Cardiac fibroblast (primary cell): ENCODE measurements around the gene CHSY1.

Experiments
- DNase-seq, 2 donors: peaks; one replicate each; pipeline versions ENCODE4 v3.0.0 to v3.0.0-alpha.2; 2010; ENCODE audit warnings: low read depth in 2 of 2
- H3K4me3 ChIP-seq, 2 donors: replicated peaks in 1 of 2; 1 replicate in 1 of 2; 2 replicates in 1 of 2; pipeline ENCODE4 v1.5.1; 2011; ENCODE audit warnings: low read depth in 2 of 2, low read length in 2 of 2, mild to moderate bottlenecking in 2 of 2, moderate library complexity in 1 of 2
- TF ChIP-seq, protein P1 (sequence below): IDR thresholded peaks from one replicate; pipeline ENCODE4 v1.5.1; 2011; ENCODE audit warnings: low read depth, mild to moderate bottlenecking, low read length, inconsistent platforms

Gene CHSY1

DNA sequence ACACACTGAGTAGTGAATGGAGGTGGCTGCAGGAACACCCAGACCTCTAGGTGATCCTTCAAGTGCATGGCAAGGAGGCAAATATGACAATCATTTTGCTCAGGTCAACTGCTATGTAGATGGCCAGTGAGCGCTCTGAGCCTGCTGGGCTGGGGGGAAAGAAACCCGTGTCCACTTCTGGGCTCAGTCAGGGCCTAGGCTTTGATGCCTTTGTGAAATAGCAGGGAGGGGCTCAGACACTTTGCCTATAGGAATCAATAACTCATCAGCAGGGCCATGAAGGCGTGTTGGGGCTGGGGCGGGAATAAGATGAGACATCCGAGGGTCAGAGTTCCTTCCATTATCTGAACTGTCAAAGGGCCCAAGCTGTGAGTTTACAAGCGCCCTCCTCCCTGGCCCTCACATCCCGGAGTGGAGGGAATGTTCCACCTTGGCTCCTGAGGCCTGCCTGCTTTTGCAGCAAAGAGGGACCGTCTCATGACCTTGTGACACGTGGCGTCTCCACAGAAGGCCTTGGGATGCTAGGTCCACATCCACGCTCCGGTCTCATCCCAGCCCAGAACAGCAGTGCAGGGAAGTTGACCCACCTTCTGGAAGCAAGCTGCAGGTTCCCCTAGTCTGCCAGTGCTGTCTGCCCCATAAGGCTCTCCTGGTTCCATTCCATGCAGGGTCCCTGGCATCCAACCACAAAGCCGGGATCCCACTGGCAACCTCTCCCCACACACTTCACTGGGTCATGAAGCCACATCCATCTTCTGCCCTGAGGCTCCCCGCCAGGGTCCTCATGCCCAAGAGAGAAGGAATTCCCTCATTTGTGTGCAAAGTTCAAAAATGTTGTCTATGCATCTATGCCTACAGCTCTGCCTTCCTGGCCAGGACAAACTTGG, 78.4 kb downstream of the CHSY1 start:
- TF ChIP-seq, protein P1, sequence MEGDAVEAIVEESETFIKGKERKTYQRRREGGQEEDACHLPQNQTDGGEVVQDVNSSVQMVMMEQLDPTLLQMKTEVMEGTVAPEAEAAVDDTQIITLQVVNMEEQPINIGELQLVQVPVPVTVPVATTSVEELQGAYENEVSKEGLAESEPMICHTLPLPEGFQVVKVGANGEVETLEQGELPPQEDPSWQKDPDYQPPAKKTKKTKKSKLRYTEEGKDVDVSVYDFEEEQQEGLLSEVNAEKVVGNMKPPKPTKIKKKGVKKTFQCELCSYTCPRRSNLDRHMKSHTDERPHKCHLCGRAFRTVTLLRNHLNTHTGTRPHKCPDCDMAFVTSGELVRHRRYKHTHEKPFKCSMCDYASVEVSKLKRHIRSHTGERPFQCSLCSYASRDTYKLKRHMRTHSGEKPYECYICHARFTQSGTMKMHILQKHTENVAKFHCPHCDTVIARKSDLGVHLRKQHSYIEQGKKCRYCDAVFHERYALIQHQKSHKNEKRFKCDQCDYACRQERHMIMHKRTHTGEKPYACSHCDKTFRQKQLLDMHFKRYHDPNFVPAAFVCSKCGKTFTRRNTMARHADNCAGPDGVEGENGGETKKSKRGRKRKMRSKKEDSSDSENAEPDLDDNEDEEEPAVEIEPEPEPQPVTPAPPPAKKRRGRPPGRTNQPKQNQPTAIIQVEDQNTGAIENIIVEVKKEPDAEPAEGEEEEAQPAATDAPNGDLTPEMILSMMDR = no peak
- DNase-seq = no peak
- no peak overlapping the region for H3K4me3 ChIP-seq

DNA sequence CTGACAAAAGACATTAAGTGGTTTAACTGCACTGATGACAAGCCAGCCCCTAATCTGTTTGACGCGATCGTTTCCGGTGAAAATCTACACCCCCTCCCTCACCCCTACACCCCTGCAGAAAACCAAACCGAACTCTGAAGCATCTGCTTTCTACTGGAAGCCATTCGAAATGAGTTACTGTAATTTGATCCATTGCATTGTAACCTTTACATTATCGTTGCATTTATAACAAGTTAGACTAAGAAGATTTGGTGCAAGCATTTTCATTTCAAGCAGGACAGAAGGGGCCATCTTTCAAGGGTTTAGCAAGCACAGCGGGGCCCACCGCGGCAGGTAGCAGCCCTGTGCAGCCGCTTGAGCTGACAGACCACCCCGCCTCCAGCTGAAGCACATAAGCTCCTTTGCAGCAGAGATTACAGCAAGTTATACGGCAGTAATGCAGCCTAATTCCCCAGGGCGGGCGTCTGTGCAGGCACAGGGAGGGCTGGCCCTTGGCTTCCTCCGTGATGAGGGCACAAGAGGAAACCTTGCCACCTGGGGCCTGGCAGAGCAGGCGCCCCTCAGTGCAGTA, 79.3 kb downstream of the CHSY1 start:
- TF ChIP-seq, protein P1 = no peak
- DNase-seq = peak in 1 of 2 donors; percentile 50
- H3K4me3 ChIP-seq = no peak overlapping the region

DNA sequence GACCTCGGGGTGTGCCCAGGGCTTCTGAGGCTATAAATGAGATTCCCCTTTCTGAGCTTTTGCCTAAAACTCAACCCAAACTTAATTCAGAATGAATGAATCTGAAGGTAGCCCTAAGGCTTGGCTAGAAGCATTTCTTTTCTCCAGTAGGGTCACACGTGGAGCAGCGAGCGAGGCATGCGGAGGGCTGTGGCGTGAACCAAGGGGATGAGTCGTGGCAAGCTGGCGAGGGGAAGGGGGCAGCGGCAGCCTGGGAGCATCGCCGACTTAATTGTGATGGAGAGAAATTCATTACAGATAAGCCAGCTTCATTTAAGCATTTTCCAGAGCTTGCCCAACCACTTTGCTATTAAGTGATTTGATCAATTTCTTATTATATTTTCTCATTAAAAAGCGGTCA, 79.9 kb downstream of the CHSY1 start:
- DNase-seq = no peak
- TF ChIP-seq, protein P1 = no peak
- H3K4me3 ChIP-seq = no peak overlapping the region

DNA sequence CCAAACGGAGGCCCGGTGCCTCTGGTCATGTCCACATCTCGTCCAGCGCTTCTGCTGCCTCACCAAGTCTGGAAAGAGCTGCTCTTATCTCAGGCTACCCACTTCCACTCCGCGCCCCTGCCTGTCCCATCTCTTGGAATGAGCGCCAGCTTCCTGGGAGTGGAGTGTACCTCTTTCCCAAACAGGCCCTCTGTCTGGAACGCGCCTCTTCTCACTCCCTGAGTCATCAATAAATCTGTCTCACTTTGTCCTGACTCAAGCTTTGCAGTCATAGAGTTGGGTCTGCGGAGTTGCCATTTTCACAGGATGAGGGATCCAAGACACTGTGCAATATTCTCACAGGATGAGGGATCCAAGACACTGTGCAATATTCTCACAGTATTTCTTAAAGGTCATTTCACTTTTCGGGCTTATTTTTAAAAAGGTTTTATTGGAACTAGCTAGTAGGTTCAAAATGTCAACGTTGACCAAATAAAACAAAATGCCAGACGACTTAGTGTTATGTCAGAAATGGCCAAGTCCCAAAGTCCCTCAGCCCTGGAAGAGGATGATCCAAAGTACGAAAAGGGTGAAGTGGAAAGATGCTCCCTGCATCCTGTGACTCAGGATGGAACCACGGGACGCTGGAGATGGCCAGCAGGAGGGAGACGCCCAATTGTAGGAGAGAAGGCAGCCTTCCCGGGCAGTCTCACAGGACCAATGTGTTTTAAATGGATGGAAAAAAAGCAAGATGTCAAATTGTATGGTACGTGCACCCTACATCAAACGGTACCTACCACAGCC, 81.1 kb downstream of the CHSY1 start:
- H3K4me3 ChIP-seq = no peak overlapping the region
- TF ChIP-seq, protein P1 = no peak
- DNase-seq = peak; percentile 69 to 93

DNA sequence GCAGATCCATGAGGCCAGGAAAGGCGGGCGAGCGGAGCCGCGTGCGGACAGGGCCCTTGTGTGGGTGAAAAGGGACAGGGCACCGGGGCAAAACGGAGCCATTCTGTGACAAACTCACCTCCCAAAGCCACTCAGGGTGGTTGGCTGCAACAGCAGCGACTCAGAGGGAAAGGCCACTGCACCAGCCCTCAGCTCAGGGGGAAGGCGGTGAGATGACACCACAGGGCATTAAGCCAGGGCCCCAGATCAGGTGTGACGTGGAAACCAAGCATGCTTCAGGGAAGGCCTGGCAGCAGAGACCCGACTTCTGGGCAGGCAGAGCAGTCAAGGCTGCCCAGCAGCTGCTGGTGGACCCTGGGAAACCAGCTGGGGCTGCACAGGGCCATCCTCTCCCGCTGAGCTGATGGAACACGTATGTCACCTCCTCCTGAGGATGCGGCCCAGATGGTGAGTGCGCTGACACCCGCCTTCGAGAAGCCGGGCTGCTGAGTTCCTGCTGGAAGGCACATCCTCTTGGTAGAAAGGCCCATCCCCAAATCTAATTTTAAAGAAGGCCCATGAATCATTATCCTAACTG, 82.3 kb downstream of the CHSY1 start:
- H3K4me3 ChIP-seq = no peak overlapping the region
- DNase-seq = peak; percentile 51 to 65
- TF ChIP-seq, protein P1 = no peak

DNA sequence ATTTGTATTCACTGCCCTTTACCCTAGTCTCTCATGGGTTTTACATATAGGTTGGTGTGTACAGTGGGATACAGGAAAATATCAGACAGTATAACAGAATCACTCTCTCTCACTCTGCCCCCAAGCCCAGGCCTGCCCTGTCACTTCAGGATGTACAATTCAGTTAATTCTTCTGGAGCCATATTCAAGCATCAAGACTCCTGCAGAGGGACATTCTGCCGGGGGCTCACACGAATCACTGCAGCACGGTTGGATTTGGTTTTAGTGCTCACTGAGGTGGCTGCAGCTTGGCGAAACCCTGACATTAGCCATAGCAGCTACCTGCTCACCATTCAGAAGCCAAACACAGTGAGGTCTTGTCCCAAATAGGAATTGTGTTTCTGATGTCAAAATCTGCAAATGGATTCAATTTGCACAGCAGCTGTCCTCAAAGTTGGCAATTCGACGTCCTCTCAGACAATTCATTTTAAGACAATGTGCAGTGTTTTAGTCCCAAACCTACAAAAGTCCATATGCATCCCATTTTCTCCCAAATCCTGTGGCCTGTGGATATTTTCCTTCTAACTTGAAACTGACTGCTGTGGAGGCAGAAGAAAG, 82.9 kb downstream of the CHSY1 start:
- TF ChIP-seq, protein P1 = no peak
- DNase-seq = no peak
- H3K4me3 ChIP-seq = no peak overlapping the region
